Muscle layer of duodenum (tissue), 2 donors: ENCODE data around the gene PPP1R9A.
A peak's percentile ranks its signal among the peaks of the same experiment; 100 is the strongest.

ENCODE experiments used
- H3K27ac ChIP-seq: one replicate; pipeline ENCODE4 v1.7.0; 2013; ENCODE audit warnings: mild to moderate bottlenecking, low read length
- H3K27me3 ChIP-seq: one replicate; pipeline ENCODE4 v1.7.0; 2013; ENCODE audit warnings: low read depth, mild to moderate bottlenecking, control low read depth, low read length
- H3K36me3 ChIP-seq, 2 donors: one replicate each; pipeline ENCODE4 v1.7.0; 2013; ENCODE audit warnings: low read length in 2 of 2, control low read depth in 1 of 2, mild to moderate bottlenecking in 1 of 2; ENCODE audit not compliant: insufficient read depth in 2 of 2, control insufficient read depth in 1 of 2
- H3K4me1 ChIP-seq, 2 donors: one replicate each; pipeline ENCODE4 v1.7.0; 2013; ENCODE audit warnings: low read length in 2 of 2, mild to moderate bottlenecking in 2 of 2, control low read depth in 1 of 2, moderate library complexity in 1 of 2; ENCODE audit not compliant: insufficient read depth in 2 of 2, control insufficient read depth in 1 of 2
- H3K4me3 ChIP-seq, 2 donors: one replicate each; pipeline ENCODE4 v1.7.0; 2013; ENCODE audit warnings: low read length in 2 of 2, low read depth in 1 of 2, mild to moderate bottlenecking in 1 of 2
- H3K9me3 ChIP-seq, 2 donors: one replicate each; pipeline ENCODE4 v1.7.0; 2013; ENCODE audit warnings: low read length in 2 of 2, control low read depth in 1 of 2, mild to moderate bottlenecking in 1 of 2; ENCODE audit not compliant: control insufficient read depth in 1 of 2
- donor health status: healthy.

PPP1R9A gene

DNA sequence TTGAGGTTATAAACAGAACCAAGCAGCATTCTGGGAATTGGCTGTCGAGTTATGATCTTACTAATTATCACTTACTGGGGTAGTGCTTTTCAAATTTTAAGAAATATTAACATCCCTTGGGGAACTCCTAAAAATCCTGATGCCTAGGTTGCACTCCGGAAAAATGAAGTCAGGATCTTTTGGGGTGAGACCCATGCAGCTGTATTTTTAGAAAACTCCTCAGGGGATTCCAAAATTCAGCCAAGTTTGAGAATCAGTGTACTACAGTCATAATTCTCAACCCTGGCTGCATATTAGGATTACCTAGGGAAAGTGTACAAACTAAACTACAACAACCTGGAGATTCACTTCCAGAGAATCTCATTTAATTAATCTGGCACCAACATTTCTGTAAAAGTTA lies 17.2 kb upstream of the PPP1R9A start:
- no peak overlapping the region for H3K27ac ChIP-seq
- H3K4me3 ChIP-seq: no peak overlapping the region
- no peaks in the 10 kb centered on the region for H3K36me3 ChIP-seq
- H3K9me3 ChIP-seq: no peaks in the 10 kb centered on the region
- H3K4me1 ChIP-seq: peaks cover 0 to 5% of the 10 kb centered on the region in 2 donors
- H3K27me3 ChIP-seq: no peaks in the 10 kb centered on the region

DNA sequence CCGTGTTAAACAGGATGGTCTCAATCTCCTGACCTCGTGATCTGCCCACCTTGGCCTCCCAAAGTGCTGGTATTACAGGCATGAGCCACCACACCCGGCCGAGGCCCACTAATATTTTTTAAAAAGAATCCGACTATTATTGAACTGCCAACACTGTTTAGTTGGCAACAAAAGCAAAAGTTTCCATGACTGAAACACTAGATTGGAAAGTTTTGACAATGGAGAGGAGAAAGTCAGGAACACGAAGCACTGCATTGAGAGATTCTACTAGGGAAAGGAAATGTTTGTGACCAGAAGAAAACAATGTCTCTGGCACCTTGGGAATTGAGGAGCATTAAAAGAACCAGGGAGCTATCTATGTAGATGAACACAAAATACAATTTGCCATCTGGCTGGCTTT lies 13.7 kb upstream of the PPP1R9A start:
- Histone ChIP-seq H3K4me3 (no peak overlapping the region), H3K27me3 (no peaks in the 10 kb centered on the region), H3K36me3 (no peaks in the 10 kb centered on the region), H3K9me3 (no peaks in the 10 kb centered on the region), H3K4me1 (no peaks in the 10 kb centered on the region), H3K27ac (no peak overlapping the region)

DNA sequence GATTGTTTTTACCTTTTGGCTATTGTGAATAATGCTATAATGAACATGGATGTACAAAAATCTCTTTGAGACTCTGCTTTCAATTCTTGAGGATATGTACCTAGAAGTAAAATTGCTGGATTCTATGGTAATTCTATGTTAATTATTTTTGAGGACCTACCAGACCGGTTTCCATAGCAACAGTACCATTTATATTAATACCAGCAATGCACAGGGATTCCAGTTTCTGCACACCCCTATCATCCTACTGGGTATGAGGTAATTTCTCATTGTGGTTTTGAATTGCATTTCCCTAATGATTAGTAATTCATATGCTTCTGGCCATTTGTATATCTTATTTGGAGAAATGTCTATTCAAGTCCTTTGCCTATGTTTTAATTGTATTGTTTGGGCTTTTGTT lies 9.9 kb upstream of the PPP1R9A start:
- Histone ChIP-seq H3K27me3 (no peaks in the 10 kb centered on the region), H3K4me1 (no peaks in the 10 kb centered on the region), H3K36me3 (no peaks in the 10 kb centered on the region), H3K9me3 (no peaks in the 10 kb centered on the region), H3K4me3 (no peak overlapping the region), H3K27ac (no peak overlapping the region)

DNA sequence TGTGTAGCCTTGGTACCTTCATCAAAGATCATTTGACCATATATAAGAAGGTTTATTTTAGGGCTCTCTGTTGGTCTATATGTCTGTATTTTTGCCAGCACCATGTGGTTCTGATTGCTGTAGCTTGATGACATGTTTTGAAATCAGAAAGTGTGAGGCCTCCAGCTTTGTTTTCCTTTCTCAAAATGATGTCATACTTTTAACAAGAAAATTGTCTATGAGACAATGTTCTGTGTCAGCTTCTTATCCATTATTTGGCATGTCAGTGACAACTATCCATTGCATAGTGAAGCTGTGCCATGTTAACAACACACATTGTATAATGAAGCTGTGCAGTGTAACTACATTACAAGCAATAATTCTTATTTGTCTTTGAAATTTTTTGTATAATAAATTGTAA lies 9.1 kb upstream of the PPP1R9A start:
- Histone ChIP-seq H3K27me3 (no peaks in the 10 kb centered on the region), H3K36me3 (no peaks in the 10 kb centered on the region), H3K4me1 (no peaks in the 10 kb centered on the region), H3K4me3 (no peak overlapping the region), H3K27ac (no peak overlapping the region), H3K9me3 (no peaks in the 10 kb centered on the region)

DNA sequence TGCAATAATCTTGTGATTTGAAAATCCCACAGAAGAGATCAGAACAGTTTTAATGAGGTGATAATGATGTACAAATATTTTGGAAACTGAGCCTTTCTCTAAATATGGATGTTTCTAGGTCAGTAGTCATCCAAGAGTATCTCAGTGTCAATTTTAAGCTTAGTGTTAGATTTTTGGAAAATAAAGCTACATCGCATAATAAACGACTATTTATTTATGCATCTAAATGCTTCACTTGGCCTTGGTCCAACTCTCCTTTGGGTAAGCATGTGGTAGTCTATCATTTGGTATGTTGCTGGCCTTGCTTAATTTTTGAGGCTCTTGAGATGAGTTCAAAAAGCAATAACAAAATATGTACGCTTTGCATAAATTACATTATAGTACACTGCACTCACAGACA lies 5.4 kb upstream of the PPP1R9A start:
- H3K27me3 ChIP-seq: no peaks in the 10 kb centered on the region
- no peaks in the 10 kb centered on the region for H3K9me3 ChIP-seq
- H3K36me3 ChIP-seq: no peaks in the 10 kb centered on the region
- H3K4me3 ChIP-seq: no peak overlapping the region
- H3K4me1 ChIP-seq: no peaks in the 10 kb centered on the region
- no peak overlapping the region for H3K27ac ChIP-seq

- H3K27ac ChIP-seq: no peak overlapping the region
- peaks cover 1 to 2% of the 10 kb centered on the region in 2 donors for H3K4me1 ChIP-seq
- H3K9me3 ChIP-seq: no peaks in the 10 kb centered on the region
- no peaks in the 10 kb centered on the region for H3K36me3 ChIP-seq
- no peak overlapping the region for H3K4me3 ChIP-seq
- H3K27me3 ChIP-seq: no peaks in the 10 kb centered on the region
Observed at GRCh38 chr7:94903971-94904370, 3.4 kb upstream of the PPP1R9A start.

GRCh38 chr7:94904982-94905381 lies 2.4 kb upstream of the PPP1R9A start:
- Histone ChIP-seq H3K36me3 (no peaks in the 10 kb centered on the region), H3K9me3 (no peaks in the 10 kb centered on the region), H3K4me3 (no peak overlapping the region), H3K27ac (no peak overlapping the region), H3K4me1 (peaks cover 4 to 6% of the 10 kb centered on the region in 2 donors), H3K27me3 (no peaks in the 10 kb centered on the region)

- Histone ChIP-seq H3K27me3 (no peaks in the 10 kb centered on the region), H3K4me1 (peaks cover 4 to 6% of the 10 kb centered on the region in 2 donors), H3K36me3 (no peaks in the 10 kb centered on the region), H3K9me3 (no peaks in the 10 kb centered on the region), H3K27ac (no peak overlapping the region), H3K4me3 (no peak overlapping the region)
Observed at GRCh38 chr7:94906065-94906851, 1.1 kb upstream of the PPP1R9A start.

DNA sequence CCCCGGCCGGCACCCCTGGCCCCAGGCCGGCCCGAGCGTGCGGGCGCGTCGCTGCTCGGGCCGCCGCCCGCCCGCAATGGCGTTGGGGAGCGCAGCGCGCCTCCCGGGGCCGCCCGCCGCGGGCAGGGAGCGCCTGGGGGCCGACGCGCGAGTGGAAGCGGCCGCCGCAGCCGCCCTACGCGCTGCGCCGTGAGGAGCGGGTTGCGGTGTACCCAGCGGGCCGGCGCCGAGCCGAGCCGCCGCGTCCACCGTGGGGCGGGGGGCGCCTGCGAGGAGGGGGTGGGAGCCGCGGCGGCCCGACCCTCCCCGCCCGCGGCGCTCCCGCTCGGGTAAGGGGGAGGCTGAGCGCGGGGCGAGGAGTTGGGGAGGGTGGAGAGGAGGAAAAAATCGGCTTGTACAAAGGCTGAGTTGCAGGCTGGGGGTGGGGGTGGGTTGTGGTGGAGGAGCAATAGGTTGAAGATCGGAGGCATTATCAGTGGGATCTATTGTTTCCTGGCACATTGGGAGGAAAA lies 473 bp downstream of the PPP1R9A start:
- Histone ChIP-seq H3K36me3 (no peaks in the 10 kb centered on the region), H3K4me1 (peaks cover 4 to 6% of the 10 kb centered on the region in 2 donors), H3K4me3 (peak overlapping the region; percentile 68 to 79), H3K9me3 (no peaks in the 10 kb centered on the region), H3K27ac (no peak overlapping the region), H3K27me3 (no peaks in the 10 kb centered on the region)

- peak overlapping the region; percentile 68 to 79 for H3K4me3 ChIP-seq
- H3K27ac ChIP-seq: peak overlapping the region; percentile 20
Observed at GRCh38 chr7:94908323-94909178, 1.2 kb downstream of the PPP1R9A start.

GRCh38 chr7:94909179-94909466 lies 1.7 kb downstream of the PPP1R9A start:
- H3K27ac ChIP-seq: peak overlapping the region; percentile 20
- no peaks in the 10 kb centered on the region for H3K9me3 ChIP-seq
- no peaks in the 10 kb centered on the region for H3K27me3 ChIP-seq
- H3K4me3 ChIP-seq: peak overlapping the region; percentile 68 to 79
- no peaks in the 10 kb centered on the region for H3K36me3 ChIP-seq
- peaks cover 4 to 6% of the 10 kb centered on the region in 2 donors for H3K4me1 ChIP-seq

More at GRCh38 chr7:94908323-94909178, 1.2 kb downstream of the PPP1R9A start:
- Histone ChIP-seq H3K36me3 (no peaks in the 10 kb centered on the region), H3K27me3 (no peaks in the 10 kb centered on the region), H3K9me3 (no peaks in the 10 kb centered on the region), H3K4me1 (peaks cover 4 to 6% of the 10 kb centered on the region in 2 donors)
